ENCODE measurements around the gene TCF4. TPM values are rescaled to one million over a fixed set of nuclear protein-coding genes. Genes with fewer than 3 reads are reported as not detected.

Gene TCF4
- total and polyA plus RNA-seq, 4 donors, result 4.3 to 15.3 (median 11.5) TPM

DNA sequence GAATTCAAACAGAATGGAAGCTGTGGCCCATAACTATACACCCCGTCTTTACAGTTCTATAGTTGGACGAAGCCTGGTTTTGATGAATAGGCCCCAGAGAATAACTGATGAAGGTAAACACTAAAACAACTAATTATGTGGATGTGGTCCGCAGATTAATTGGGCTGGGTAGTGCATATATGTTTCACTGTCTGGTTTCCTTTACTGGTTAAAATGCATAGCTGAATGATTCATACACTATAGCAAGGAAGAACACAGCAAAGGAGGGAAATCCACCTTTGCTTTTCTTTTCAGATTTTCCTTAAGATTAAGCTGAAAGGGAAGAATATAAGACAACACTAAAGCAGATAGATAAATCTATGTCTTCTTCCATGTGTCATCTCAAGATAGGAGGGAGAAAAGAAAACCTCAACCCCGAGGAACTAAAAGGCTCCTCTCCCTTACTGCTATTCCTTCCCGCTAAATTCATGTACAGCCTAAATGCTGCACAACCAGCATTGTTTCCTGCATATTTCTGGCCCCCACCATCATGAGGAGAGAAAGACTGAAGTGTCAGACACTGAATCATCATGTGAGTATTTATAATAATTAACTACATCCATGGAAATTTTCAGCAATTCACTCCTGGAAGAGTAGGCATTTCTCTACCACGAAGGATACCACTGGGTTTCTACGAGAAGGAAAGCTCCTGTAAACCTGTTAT lies 331.6 kb downstream of the TCF4 start:
- no peak overlapping the region for H3K27ac ChIP-seq (ENCODE audit: low read depth in 1 of 2, low read length in 2 of 2)
- WGBS, result 91% methylated on average over 7 of the region's 7 CpGs
- no peak overlapping the region for H3K4me3 ChIP-seq (ENCODE audit: low read depth in 1 of 3, low read length in 3 of 3)
- H3K9me3 ChIP-seq (ENCODE audit: control insufficient read depth in 4 of 4, low read length in 3 of 4), result no peaks in the 10 kb centered on the region
- H3K9ac ChIP-seq (ENCODE audit: low read depth in 1 of 2, low read length in 2 of 2), result no peak overlapping the region
- no peak for DNase-seq (ENCODE audit: low spot score)
- H3K4me1 ChIP-seq (ENCODE audit: control insufficient read depth in 4 of 4, insufficient read depth in 4 of 4, low read length in 3 of 4), result no peaks in the 10 kb centered on the region
- H3K36me3 ChIP-seq (ENCODE audit: control insufficient read depth in 4 of 4, insufficient read depth in 3 of 4, low read depth in 1 of 4, low read length in 3 of 4), result no peaks in the 10 kb centered on the region
- no peak for TF ChIP-seq FOXA2 (IDR thresholded peaks at IDR 0.05)
- H3K27me3 ChIP-seq (ENCODE audit: control insufficient read depth in 4 of 4, insufficient read depth in 4 of 4, low read length in 3 of 4), result no peaks in the 10 kb centered on the region

DNA sequence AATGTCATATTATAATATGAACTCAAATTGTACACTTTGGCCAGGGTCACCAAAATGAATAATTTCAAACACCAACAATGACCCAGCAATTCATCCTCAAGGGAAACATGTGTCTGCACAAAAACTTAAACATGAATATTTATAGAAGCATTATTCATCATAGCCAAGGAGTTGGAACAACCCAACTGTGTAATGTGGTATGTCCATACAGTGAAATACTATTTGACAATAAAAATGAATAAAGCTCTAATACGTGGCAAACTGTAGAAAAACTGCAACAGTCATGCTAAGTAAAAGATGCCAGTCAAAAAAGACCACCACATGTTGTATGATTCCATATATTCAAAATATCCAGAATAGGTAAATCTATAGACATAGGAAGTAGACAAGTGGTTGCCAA lies 334.2 kb downstream of the TCF4 start:
- 93% methylated on average over 1 of the region's 1 CpG for WGBS
- Histone ChIP-seq H3K4me1 (ENCODE audit: control insufficient read depth in 4 of 4, insufficient read depth in 4 of 4, low read length in 3 of 4) (no peaks in the 10 kb centered on the region), H3K36me3 (ENCODE audit: control insufficient read depth in 4 of 4, insufficient read depth in 3 of 4, low read depth in 1 of 4, low read length in 3 of 4) (no peaks in the 10 kb centered on the region), H3K9me3 (ENCODE audit: control insufficient read depth in 4 of 4, low read length in 3 of 4) (no peaks in the 10 kb centered on the region), H3K27ac (ENCODE audit: low read depth in 1 of 2, low read length in 2 of 2) (no peak overlapping the region), H3K27me3 (ENCODE audit: control insufficient read depth in 4 of 4, insufficient read depth in 4 of 4, low read length in 3 of 4) (no peaks in the 10 kb centered on the region), H3K4me3 (ENCODE audit: low read depth in 1 of 3, low read length in 3 of 3) (no peak overlapping the region), H3K9ac (ENCODE audit: low read depth in 1 of 2, low read length in 2 of 2) (no peak overlapping the region)
- DNase-seq (ENCODE audit: low spot score), result no peak
- TF ChIP-seq EGR1 (IDR thresholded peaks at IDR 0.05; ENCODE audit: low read depth in 2 of 2), result no peak
- TF ChIP-seq RAD21 (IDR thresholded peaks at IDR 0.05), result no peak
- TF ChIP-seq, protein P1, sequence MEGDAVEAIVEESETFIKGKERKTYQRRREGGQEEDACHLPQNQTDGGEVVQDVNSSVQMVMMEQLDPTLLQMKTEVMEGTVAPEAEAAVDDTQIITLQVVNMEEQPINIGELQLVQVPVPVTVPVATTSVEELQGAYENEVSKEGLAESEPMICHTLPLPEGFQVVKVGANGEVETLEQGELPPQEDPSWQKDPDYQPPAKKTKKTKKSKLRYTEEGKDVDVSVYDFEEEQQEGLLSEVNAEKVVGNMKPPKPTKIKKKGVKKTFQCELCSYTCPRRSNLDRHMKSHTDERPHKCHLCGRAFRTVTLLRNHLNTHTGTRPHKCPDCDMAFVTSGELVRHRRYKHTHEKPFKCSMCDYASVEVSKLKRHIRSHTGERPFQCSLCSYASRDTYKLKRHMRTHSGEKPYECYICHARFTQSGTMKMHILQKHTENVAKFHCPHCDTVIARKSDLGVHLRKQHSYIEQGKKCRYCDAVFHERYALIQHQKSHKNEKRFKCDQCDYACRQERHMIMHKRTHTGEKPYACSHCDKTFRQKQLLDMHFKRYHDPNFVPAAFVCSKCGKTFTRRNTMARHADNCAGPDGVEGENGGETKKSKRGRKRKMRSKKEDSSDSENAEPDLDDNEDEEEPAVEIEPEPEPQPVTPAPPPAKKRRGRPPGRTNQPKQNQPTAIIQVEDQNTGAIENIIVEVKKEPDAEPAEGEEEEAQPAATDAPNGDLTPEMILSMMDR (IDR thresholded peaks at IDR 0.05; ENCODE audit: low read depth, low read length, missing input control), result no peak
- TF ChIP-seq, protein P2, sequence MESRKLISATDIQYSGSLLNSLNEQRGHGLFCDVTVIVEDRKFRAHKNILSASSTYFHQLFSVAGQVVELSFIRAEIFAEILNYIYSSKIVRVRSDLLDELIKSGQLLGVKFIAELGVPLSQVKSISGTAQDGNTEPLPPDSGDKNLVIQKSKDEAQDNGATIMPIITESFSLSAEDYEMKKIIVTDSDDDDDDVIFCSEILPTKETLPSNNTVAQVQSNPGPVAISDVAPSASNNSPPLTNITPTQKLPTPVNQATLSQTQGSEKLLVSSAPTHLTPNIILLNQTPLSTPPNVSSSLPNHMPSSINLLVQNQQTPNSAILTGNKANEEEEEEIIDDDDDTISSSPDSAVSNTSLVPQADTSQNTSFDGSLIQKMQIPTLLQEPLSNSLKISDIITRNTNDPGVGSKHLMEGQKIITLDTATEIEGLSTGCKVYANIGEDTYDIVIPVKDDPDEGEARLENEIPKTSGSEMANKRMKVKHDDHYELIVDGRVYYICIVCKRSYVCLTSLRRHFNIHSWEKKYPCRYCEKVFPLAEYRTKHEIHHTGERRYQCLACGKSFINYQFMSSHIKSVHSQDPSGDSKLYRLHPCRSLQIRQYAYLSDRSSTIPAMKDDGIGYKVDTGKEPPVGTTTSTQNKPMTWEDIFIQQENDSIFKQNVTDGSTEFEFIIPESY (IDR thresholded peaks at IDR 0.05), result no peak
- TF ChIP-seq JUND (IDR thresholded peaks at IDR 0.05), result no peak

DNA sequence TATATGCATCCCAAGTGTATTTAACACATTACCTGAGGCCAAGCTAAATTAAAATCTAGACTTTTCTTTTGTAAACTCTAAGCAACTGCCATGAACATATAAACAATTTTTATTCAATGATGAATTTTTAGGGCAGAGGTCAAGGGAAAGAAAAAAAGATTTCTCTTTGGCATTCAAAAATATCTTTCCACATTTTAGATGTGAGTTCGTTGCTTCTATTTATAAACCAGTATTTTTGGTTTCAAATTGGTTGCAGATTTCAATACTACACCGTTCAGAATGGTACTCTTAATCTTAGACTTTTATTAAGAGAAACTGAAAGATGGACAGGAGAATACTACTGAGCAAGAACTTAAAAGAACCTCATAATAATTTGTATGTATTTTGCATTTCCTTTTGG lies 335.1 kb downstream of the TCF4 start:
- Histone ChIP-seq H3K27ac (ENCODE audit: low read depth in 1 of 2, low read length in 2 of 2) (no peak overlapping the region), H3K4me3 (ENCODE audit: low read depth in 1 of 3, low read length in 3 of 3) (no peak overlapping the region), H3K4me1 (ENCODE audit: control insufficient read depth in 4 of 4, insufficient read depth in 4 of 4, low read length in 3 of 4) (no peaks in the 10 kb centered on the region), H3K9ac (ENCODE audit: low read depth in 1 of 2, low read length in 2 of 2) (no peak overlapping the region), H3K36me3 (ENCODE audit: control insufficient read depth in 4 of 4, insufficient read depth in 3 of 4, low read depth in 1 of 4, low read length in 3 of 4) (no peaks in the 10 kb centered on the region), H3K27me3 (ENCODE audit: control insufficient read depth in 4 of 4, insufficient read depth in 4 of 4, low read length in 3 of 4) (no peaks in the 10 kb centered on the region), H3K9me3 (ENCODE audit: control insufficient read depth in 4 of 4, low read length in 3 of 4) (no peaks in the 10 kb centered on the region)
- no peak for DNase-seq (ENCODE audit: low spot score)
- TF ChIP-seq RAD21 (IDR thresholded peaks at IDR 0.05), result no peak
- no peak for TF ChIP-seq EGR1 (IDR thresholded peaks at IDR 0.05; ENCODE audit: low read depth in 2 of 2)
- TF ChIP-seq FOXA1 (IDR thresholded peaks at IDR 0.05), result no peak
- no peak for TF ChIP-seq NR2F2 (IDR thresholded peaks at IDR 0.05)
- no peak for TF ChIP-seq GABPA (IDR thresholded peaks at IDR 0.05 in 1 of 2, conservative IDR thresholded peaks at IDR 0.05 in 1 of 2)
- TF ChIP-seq, protein P2 (IDR thresholded peaks at IDR 0.05), result no peak
- no peak for TF ChIP-seq SP1 (IDR thresholded peaks at IDR 0.05)
- no peak for TF ChIP-seq TAF1 (conservative IDR thresholded peaks at IDR 0.05)
- TF ChIP-seq, protein P1 (IDR thresholded peaks at IDR 0.05; ENCODE audit: low read depth, low read length, missing input control), result no peak
- TF ChIP-seq, protein P3, sequence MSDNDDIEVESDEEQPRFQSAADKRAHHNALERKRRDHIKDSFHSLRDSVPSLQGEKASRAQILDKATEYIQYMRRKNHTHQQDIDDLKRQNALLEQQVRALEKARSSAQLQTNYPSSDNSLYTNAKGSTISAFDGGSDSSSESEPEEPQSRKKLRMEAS (IDR thresholded peaks at IDR 0.05), result no peak
- no peak for TF ChIP-seq HNF4G (IDR thresholded peaks at IDR 0.05)
- no peak for TF ChIP-seq JUND (IDR thresholded peaks at IDR 0.05)
- TF ChIP-seq FOXA2 (IDR thresholded peaks at IDR 0.05), result no peak
- no peak for TF ChIP-seq YY1 (IDR thresholded peaks at IDR 0.05)
- WGBS, result 61% methylated on average over 2 of the region's 2 CpGs
